SKM-1 (cell line): ENCODE measurements around the gene ACOT12.

Experiments used
- DNase-seq: peaks from one replicate; lab custom pipeline; 2025; ENCODE audit not compliant: unreplicated experiment; lab: John Stamatoyannopoulos, UW

The ACOT12 gene

GRCh38 chr5:81401266-81401665, 7.3 kb upstream of the ACOT12 start:
- DNase-seq, result no peak

- DNase-seq, result no peak
Measured at GRCh38 chr5:81400375-81400774, 6.4 kb upstream of the ACOT12 start.

GRCh38 chr5:81398741-81399140, 4.8 kb upstream of the ACOT12 start:
- no peak for DNase-seq

- DNase-seq, result no peak
Measured at GRCh38 chr5:81397176-81397575, 3.2 kb upstream of the ACOT12 start.

- no peak for DNase-seq
Measured at GRCh38 chr5:81395262-81395661, 1.3 kb upstream of the ACOT12 start.

- DNase-seq, result no peak
Measured at GRCh38 chr5:81393430-81393782, 528 bp downstream of the ACOT12 start.

GRCh38 chr5:81389025-81389424, 4.9 kb downstream of the ACOT12 start:
- DNase-seq, result no peak

GRCh38 chr5:81388169-81388568, 5.8 kb downstream of the ACOT12 start:
- no peak for DNase-seq

- no peak for DNase-seq
Measured at GRCh38 chr5:81383867-81384266, 10.1 kb downstream of the ACOT12 start.

- no peak for DNase-seq
Measured at GRCh38 chr5:81371354-81371876, 22.5 kb downstream of the ACOT12 start.

- no peak for DNase-seq
Measured at GRCh38 chr5:81370912-81371311, 23.0 kb downstream of the ACOT12 start.

- DNase-seq, result no peak
Measured at GRCh38 chr5:81365541-81365940, 28.4 kb downstream of the ACOT12 start.

GRCh38 chr5:81363093-81363871, 30.7 kb downstream of the ACOT12 start:
- no peak for DNase-seq

- DNase-seq, result no peak
Measured at GRCh38 chr5:81361600-81361999, 32.3 kb downstream of the ACOT12 start.

- DNase-seq, result no peak
Measured at GRCh38 chr5:81360640-81361039, 33.3 kb downstream of the ACOT12 start.

GRCh38 chr5:81359881-81360280, 34.1 kb downstream of the ACOT12 start:
- no peak for DNase-seq

- no peak for DNase-seq
Measured at GRCh38 chr5:81359108-81359507, 34.8 kb downstream of the ACOT12 start.

- no peak for DNase-seq
Measured at GRCh38 chr5:81355291-81356251, 38.4 kb downstream of the ACOT12 start.

GRCh38 chr5:81354093-81354492, 39.8 kb downstream of the ACOT12 start:
- DNase-seq, result no peak

- DNase-seq, result no peak
Measured at GRCh38 chr5:81353189-81353588, 40.7 kb downstream of the ACOT12 start.

GRCh38 chr5:81350507-81350906, 43.4 kb downstream of the ACOT12 start:
- DNase-seq, result no peak

- DNase-seq, result no peak
Measured at GRCh38 chr5:81349161-81349560, 44.8 kb downstream of the ACOT12 start.
